Endothelial cell (in vitro differentiated cells): ENCODE results near the gene GGA3. TPM values are rescaled to one million over a fixed set of nuclear protein-coding genes. Genes with fewer than 3 reads are reported as not detected.
"Not testable (repeated sequence)": the region's sequence is repeated elsewhere in the genome, so short reads cannot be mapped to it uniquely, and the experiment has no call there.

Source experiments
- DNase-seq: peaks from one replicate; pipeline ENCODE4 v3.0.0; 2021; ENCODE audit warnings: low spot score
- H3K27ac Mint-ChIP-seq: one replicate; pipeline ENCODE4 v1.8.0; 2021; ENCODE audit warnings: mixed read lengths, inconsistent platforms; ENCODE audit not compliant: unreplicated experiment
- H3K27me3 Mint-ChIP-seq: one replicate; pipeline ENCODE4 v1.8.0; 2021; ENCODE audit warnings: mild to moderate bottlenecking, moderate library complexity, mixed read lengths, inconsistent platforms; ENCODE audit not compliant: unreplicated experiment
- H3K36me3 Mint-ChIP-seq: one replicate; pipeline ENCODE4 v1.8.0; 2021; ENCODE audit warnings: mild to moderate bottlenecking, low read depth, mixed read lengths, inconsistent platforms; ENCODE audit not compliant: unreplicated experiment
- H3K4me1 Mint-ChIP-seq: one replicate; pipeline ENCODE4 v1.8.0; 2021; ENCODE audit warnings: mild to moderate bottlenecking, mixed read lengths, inconsistent platforms; ENCODE audit not compliant: unreplicated experiment
- H3K4me3 Mint-ChIP-seq: one replicate; pipeline ENCODE4 v1.8.0; 2021; ENCODE audit warnings: mild to moderate bottlenecking, mixed read lengths, inconsistent platforms; ENCODE audit not compliant: unreplicated experiment
- H3K9me3 Mint-ChIP-seq: one replicate; pipeline ENCODE4 v1.8.0; 2021; ENCODE audit warnings: mixed read lengths, inconsistent platforms; ENCODE audit not compliant: unreplicated experiment
- total RNA-seq: library from RNA; stranded (reverse); fragmentation: NEBNext Ultra II Directional; extraction: Animal tissue kit (Norgen Biotek cat#: 25700); gene quantifications from one replicate; pipeline ENCODE4 v1.2.1, GENCODE V29; 2021; ENCODE audit not compliant: unreplicated experiment
- TF ChIP-seq, protein P1 (sequence below): fragments of 200-600 bp; sonication (generic); IDR thresholded peaks from one replicate; pipeline ENCODE4 v1.5.0; 2021; ENCODE audit warnings: antibody characterized with exemption; ENCODE audit not compliant: unreplicated experiment

Gene GGA3
- total RNA-seq, 1 donor from 2014 or later = 60.8 TPM

DNA sequence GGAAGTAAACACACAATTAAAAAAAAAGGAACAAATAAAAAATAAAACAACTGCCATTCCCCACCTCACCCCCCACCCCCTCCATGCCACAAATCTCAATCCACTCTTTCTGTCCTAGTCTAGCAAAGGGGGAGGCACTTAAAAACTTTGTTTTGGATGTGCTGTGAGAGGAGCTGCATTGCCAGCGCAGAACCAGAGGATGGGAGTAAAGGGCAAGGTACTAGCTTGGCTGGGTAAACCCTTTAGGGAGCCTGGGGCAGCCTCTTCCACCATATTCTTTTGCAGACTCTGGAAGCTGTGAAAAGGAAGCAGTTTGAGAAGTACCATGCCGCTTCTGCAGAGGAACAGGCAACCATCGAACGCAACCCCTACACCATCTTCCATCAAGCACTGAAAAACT lies 1.6 kb upstream of the GGA3 start:
- no peaks in the 10 kb centered on the region for H3K9me3 Mint-ChIP-seq

DNA sequence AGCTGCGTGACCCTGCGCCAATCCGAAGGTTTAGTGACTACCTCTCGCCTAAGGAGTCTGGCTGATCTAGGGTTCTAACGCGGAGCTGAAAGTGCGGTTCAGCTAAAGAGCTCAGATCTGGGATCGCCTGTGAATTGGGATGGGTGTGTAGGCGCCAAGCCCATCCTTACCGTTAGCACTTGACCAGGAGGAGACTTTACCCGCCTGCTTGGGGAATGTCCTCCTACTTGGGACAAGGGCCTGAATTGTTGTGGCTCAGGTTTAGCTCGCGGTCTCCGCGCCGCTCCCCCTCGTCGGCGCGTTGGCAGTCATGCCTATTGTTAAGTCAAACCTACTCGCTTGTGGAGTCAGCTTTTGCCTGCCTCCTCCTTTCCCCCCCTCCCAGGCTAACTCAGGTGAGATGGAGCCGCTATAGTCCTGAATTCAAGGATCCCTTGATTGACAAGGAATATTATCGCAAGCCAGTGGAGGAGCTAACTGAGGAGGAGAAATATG lies 753 bp upstream of the GGA3 start:
- H3K27me3 Mint-ChIP-seq = peaks cover 15% of the 10 kb centered on the region
- DNase-seq = no peak
- H3K9me3 Mint-ChIP-seq = no peaks in the 10 kb centered on the region
- peaks cover 8% of the 10 kb centered on the region for H3K36me3 Mint-ChIP-seq
- peak overlapping the region; percentile 98 for H3K4me3 Mint-ChIP-seq
- H3K27ac Mint-ChIP-seq = peak overlapping the region; percentile 99
- H3K4me1 Mint-ChIP-seq = peaks cover 54% of the 10 kb centered on the region
- TF ChIP-seq, protein P1, sequence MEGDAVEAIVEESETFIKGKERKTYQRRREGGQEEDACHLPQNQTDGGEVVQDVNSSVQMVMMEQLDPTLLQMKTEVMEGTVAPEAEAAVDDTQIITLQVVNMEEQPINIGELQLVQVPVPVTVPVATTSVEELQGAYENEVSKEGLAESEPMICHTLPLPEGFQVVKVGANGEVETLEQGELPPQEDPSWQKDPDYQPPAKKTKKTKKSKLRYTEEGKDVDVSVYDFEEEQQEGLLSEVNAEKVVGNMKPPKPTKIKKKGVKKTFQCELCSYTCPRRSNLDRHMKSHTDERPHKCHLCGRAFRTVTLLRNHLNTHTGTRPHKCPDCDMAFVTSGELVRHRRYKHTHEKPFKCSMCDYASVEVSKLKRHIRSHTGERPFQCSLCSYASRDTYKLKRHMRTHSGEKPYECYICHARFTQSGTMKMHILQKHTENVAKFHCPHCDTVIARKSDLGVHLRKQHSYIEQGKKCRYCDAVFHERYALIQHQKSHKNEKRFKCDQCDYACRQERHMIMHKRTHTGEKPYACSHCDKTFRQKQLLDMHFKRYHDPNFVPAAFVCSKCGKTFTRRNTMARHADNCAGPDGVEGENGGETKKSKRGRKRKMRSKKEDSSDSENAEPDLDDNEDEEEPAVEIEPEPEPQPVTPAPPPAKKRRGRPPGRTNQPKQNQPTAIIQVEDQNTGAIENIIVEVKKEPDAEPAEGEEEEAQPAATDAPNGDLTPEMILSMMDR = no peak

More for the DNA sequence above, 1.6 kb upstream of the GGA3 start:
- H3K27ac Mint-ChIP-seq = peak overlapping the region; percentile 99
- H3K4me1 Mint-ChIP-seq = peaks cover 54% of the 10 kb centered on the region
- H3K4me3 Mint-ChIP-seq = peak overlapping the region; percentile 98
- H3K27me3 Mint-ChIP-seq = peaks cover 15% of the 10 kb centered on the region
- TF ChIP-seq, protein P1 = no peak
- DNase-seq = no peak
- peaks cover 8% of the 10 kb centered on the region for H3K36me3 Mint-ChIP-seq

DNA sequence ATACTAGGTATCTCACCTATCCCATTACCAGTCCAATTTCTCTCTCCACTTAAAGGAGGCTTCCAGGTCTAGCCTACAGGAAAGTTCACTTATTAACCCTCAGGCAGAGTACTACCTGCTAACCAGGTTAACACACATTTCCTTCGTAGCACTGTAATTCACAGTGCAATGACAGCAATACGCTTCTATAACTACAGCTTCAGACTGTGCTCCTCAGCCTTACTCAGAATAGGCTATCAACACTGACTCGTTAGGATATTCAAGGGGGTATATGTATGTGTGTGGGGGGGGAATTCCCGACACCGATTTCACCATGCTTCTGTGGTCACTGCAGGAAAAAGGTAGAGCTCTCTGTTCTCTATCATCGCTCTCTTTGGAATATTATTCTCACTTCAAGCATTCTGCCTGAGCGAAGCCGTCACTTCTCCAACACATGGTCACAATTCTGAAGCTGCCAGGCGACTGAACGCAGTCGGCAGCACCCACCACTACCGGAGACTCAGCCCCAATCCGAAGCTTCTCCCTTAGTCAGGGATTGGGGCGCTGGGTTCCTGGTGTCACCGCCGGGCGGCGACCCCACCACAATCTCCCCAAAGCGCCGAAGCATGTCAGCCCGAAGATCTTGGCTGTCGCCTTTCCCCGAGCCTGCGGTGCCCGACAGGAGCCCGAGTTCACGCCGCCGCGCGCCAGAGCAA lies 618 bp downstream of the GGA3 start:
- Mint-ChIP-seq H3K4me1 (peaks cover 56% of the 10 kb centered on the region), H3K4me3 (peak overlapping the region; percentile 98), H3K27ac (peak overlapping the region; percentile 99), H3K27me3 (peaks cover 15% of the 10 kb centered on the region), H3K9me3 (no peaks in the 10 kb centered on the region), H3K36me3 (no peaks in the 10 kb centered on the region)
- DNase-seq = no peak
- TF ChIP-seq, protein P1 = no peak

DNA sequence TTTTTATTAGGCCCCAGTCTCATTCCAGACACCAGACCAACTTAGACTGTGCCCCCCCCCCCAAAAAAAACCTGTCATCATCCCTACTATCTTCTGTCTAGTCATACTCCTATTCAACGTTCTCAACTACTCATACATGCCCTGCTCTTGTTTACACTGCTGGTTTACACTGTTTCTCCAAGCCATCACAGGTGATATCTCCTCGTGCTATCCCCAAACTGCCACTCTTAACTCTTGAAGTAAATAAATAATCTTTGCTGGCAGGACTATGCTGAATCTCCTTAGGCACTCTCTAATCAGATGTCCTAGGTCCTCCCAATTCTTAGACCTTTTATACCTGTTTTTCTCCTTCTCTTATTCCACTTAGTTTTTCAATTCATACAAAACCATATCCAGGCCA lies 4.2 kb downstream of the GGA3 start:
- peaks cover 47% of the 10 kb centered on the region for H3K4me1 Mint-ChIP-seq
- not testable (repeated sequence) for H3K9me3 Mint-ChIP-seq, H3K4me3 Mint-ChIP-seq, H3K36me3 Mint-ChIP-seq, DNase-seq
- H3K27me3 Mint-ChIP-seq = peaks cover 12% of the 10 kb centered on the region
- peak overlapping the region; percentile 75 for H3K27ac Mint-ChIP-seq

DNA sequence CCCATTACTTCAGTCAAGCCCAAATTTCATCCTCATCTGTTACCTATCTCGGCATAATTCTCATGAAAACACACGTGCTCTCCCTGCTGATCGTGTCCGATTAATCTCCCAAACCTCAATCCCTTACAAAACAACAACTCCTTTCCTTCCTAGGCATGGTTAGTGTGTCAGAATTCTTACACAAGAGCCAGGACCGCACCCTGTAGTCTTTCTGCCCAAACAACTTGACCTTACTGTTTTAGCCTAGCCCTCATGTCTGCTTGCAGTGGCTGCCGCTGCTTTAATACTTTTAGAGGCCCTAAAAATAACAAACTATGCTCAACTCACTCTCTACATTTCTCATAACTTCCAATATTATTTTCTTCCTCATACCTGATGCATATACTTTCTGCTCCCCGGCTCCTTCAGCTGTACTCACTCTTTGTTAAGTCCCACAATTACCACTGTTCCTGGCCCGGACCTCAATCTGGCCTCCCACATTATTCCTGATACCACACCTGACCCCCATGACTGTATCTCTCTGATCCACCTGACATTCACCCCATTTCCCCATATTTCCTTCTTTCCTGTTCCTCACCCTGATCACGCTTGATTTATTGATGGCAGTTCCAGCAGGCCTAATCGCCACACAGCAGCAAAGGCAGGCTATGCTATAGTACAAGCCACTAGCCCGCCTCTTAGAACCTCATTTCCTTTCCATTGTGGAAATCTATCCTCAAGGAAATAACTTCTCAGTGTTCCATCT lies 5.3 kb downstream of the GGA3 start:
- Mint-ChIP-seq H3K4me1 (peaks cover 45% of the 10 kb centered on the region), H3K27ac (peak overlapping the region; percentile 88)

More for the DNA sequence above, 5.3 kb downstream of the GGA3 start:
- Mint-ChIP-seq H3K27me3 (peaks cover 12% of the 10 kb centered on the region), H3K4me3 (peak overlapping the region; percentile 26)
- H3K36me3 Mint-ChIP-seq, H3K9me3 Mint-ChIP-seq, DNase-seq: not testable (repeated sequence)
